Measurements from ENCODE around the gene KLF9. TPM values are rescaled to one million over a fixed set of nuclear protein-coding genes. Genes with fewer than 3 reads are reported as not detected.

KLF9 gene
- total and polyA plus RNA-seq, 7 donors, result 20.4 to 184 (median 120) TPM

DNA sequence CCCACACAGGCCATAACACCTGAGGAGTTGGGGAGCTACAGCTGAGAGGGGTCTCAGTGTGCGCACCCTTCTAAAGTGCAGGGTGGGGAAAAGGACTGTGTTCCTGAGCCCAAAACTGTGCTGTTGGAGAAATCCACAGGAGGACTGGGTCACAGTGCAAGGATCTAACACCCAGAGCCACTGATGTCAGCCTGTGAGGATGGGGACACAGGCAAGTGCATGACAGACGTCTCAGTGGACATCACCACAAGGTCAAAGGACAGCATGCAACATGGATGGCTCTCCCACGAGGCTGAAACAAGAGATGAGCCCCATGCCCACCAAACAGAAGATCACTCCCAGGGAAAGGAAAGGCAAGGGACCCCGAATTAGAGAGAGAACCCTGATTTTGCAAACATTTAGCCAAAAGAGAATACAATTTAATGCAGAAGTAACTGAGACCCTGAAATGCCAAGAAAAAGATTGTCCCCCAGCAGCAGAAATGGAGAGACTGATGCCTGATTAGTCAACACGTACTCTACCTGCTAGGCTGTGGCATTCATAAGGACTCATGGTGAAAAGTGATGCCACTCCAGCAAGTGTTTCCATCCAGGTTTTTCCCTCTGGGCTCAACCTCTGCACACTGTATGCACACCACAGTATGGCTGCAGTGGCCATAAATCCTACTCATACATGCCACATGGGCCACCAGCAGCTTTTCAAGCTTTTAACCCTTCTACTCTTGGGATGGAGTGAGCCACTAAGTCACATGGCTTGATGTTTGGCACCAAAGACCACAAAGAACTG is 14.2 kb downstream of the KLF9 start:
- H3K9me3 ChIP-seq, result no peaks in the 10 kb centered on the region
- WGBS, 2 donors, result 80 to 84% methylated on average over 5 of the region's 5 CpGs
- TF ChIP-seq EP300 (IDR thresholded peaks at IDR 0.05) (no peak), POLR2A (IDR thresholded peaks at IDR 0.05) (no peak), POLR2AphosphoS5 (IDR thresholded peaks at IDR 0.05) (peak in 1 of 4 donors; percentile 9)
- TF ChIP-seq, protein P1, sequence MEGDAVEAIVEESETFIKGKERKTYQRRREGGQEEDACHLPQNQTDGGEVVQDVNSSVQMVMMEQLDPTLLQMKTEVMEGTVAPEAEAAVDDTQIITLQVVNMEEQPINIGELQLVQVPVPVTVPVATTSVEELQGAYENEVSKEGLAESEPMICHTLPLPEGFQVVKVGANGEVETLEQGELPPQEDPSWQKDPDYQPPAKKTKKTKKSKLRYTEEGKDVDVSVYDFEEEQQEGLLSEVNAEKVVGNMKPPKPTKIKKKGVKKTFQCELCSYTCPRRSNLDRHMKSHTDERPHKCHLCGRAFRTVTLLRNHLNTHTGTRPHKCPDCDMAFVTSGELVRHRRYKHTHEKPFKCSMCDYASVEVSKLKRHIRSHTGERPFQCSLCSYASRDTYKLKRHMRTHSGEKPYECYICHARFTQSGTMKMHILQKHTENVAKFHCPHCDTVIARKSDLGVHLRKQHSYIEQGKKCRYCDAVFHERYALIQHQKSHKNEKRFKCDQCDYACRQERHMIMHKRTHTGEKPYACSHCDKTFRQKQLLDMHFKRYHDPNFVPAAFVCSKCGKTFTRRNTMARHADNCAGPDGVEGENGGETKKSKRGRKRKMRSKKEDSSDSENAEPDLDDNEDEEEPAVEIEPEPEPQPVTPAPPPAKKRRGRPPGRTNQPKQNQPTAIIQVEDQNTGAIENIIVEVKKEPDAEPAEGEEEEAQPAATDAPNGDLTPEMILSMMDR (IDR thresholded peaks at IDR 0.05), result no peak
- H3K4me3 ChIP-seq, result no peak overlapping the region
- H3K4me1 ChIP-seq, result peaks cover 0 to 99% (median 91%) of the 10 kb centered on the region in 4 donors
- peak overlapping the region in 2 of 4 donors; percentile 28 to 55 for H3K27ac ChIP-seq
- DNase-seq, result peak; percentile 55
- H3K27me3 ChIP-seq, result no peaks in the 10 kb centered on the region
- no peaks in the 10 kb centered on the region for H3K36me3 ChIP-seq
- intact Hi-C loops (cut with DNase I), result no loop called here

DNA sequence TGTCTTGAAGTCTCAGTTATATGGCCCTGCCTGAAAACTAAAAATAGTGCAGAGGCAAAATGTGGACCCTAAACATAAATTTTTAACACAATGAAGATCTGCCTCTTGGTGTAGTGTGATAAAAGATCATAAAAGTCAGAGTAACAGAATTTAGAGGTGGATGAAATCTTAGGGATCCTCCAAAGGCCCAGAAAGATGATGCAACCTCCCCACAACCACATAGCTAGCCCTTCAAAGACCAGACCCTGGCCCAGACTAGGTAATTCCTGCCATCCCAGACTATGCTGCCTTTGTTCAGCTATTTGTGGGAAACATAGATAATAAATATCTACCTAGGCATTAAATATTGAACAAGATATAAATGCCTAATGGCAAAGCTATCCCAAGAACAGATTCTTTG is 15.3 kb downstream of the KLF9 start:
- Histone ChIP-seq H3K27me3 (no peaks in the 10 kb centered on the region), H3K4me1 (peaks cover 0 to 99% (median 90%) of the 10 kb centered on the region in 4 donors)
- DNase-seq, result no peak

DNA sequence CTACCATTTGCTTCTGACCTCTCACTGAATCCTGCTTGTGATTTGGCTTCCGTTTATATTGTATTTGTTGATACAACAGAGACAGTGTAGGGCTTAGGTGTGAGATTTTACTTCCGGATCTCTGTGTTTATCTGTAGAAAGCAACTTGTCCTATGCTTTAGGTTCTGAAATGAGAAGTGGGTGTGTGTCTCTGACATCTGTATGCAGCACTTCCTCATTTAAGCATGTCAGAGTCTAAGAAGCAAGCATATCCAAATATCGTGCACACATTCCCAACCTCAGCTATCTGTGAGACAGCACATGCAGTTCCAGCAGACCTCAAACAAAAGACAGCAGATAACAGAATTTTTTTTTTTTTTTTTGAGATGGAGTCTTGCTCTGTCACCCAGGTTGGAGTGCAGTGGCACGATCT is 16.3 kb downstream of the KLF9 start:
- H3K27me3 ChIP-seq, result no peaks in the 10 kb centered on the region
- peak overlapping the region; percentile 23 to 55 (median 38) for H3K27ac ChIP-seq
- peaks cover 0 to 99% (median 90%) of the 10 kb centered on the region in 4 donors for H3K4me1 ChIP-seq
- H3K9me3 ChIP-seq, result no peaks in the 10 kb centered on the region
- DNase-seq, result no peak
- intact Hi-C loops (cut with DNase I), result no loop called here
- TF ChIP-seq EP300 (IDR thresholded peaks at IDR 0.05), result peak in 1 of 4 donors; percentile 77
- peak in 2 of 4 donors; percentile 25 to 45 for TF ChIP-seq POLR2AphosphoS5 (IDR thresholded peaks at IDR 0.05)
- TF ChIP-seq, protein P1 (IDR thresholded peaks at IDR 0.05), result no peak
- WGBS, 2 donors, result 17 to 22% methylated on average over 4 of the region's 4 CpGs
- H3K36me3 ChIP-seq, result no peaks in the 10 kb centered on the region
- no peak overlapping the region for H3K4me3 ChIP-seq

More for the DNA sequence above, 15.3 kb downstream of the KLF9 start:
- TF ChIP-seq POLR2A (IDR thresholded peaks at IDR 0.05) (no peak), POLR2AphosphoS5 (IDR thresholded peaks at IDR 0.05) (no peak)
- Histone ChIP-seq H3K27ac (peak overlapping the region in 3 of 4 donors; percentile 28 to 55 (median 48)), H3K36me3 (no peaks in the 10 kb centered on the region), H3K9me3 (no peaks in the 10 kb centered on the region), H3K4me3 (no peak overlapping the region)
- intact Hi-C loops (cut with DNase I), result no loop called here

DNA sequence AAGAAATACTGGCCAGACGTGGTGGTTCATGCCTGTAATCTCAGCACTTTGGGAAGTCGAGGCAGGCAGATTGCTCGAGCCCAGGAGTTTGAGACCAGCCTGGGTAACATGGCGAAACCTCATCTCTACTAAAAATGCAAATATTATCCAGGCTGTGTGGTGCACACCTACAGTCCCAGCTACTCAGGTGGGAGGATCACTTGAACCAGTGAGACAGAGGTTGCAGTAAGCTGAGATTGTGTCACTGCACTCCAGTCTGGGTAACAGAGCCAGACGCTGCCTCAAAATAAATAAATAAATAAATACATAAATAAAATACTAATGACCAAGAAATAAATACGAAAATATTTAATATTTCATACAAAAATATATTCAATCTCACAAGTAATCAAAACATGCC is 18.8 kb downstream of the KLF9 start:
- Histone ChIP-seq H3K9me3 (no peaks in the 10 kb centered on the region), H3K4me1 (peaks cover 0 to 99% (median 92%) of the 10 kb centered on the region in 4 donors), H3K4me3 (no peak overlapping the region), H3K27me3 (no peaks in the 10 kb centered on the region), H3K27ac (no peak overlapping the region), H3K36me3 (no peaks in the 10 kb centered on the region)
- intact Hi-C loops (cut with DNase I), result no loop called here
- 88 to 89% methylated on average over 6 of the region's 6 CpGs for WGBS, 2 donors
- TF ChIP-seq, protein P1 (IDR thresholded peaks at IDR 0.05), result no peak
- TF ChIP-seq POLR2AphosphoS5 (IDR thresholded peaks at IDR 0.05) (no peak), EP300 (IDR thresholded peaks at IDR 0.05) (no peak), POLR2A (IDR thresholded peaks at IDR 0.05) (no peak)
- no peak for DNase-seq

DNA sequence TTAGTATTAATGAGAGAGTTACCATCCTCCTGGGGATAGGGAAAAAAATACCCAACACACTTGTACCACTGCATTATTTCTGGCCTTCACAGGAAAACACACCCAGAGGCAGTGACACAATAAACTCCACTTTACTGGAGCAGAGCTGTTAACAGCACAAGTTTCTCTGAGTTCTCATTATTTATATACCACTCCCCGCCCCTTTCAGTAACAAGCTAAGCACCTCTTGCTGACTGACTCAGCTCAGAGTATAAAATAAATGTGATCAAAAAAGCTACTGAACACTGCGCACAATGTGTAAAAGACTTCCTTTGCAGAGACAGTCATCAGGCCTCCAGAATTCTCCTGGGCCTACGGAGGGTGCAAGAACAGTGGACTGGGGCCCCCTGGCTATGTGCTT is 21.6 kb downstream of the KLF9 start:
- TF ChIP-seq POLR2A (IDR thresholded peaks at IDR 0.05) (peak in 1 of 2 donors; percentile 27), EP300 (IDR thresholded peaks at IDR 0.05) (no peak), POLR2AphosphoS5 (IDR thresholded peaks at IDR 0.05) (no peak)
- DNase-seq, result no peak
- Histone ChIP-seq H3K27ac (peak overlapping the region; percentile 29 to 62 (median 40)), H3K9me3 (no peaks in the 10 kb centered on the region), H3K27me3 (no peaks in the 10 kb centered on the region), H3K4me3 (no peak overlapping the region), H3K4me1 (peaks cover 0 to 99% (median 87%) of the 10 kb centered on the region in 4 donors), H3K36me3 (peaks cover 0 to under 1% (median 0%) of the 10 kb centered on the region in 4 donors)
- intact Hi-C loops (cut with DNase I), result no loop called here
- WGBS, 2 donors, result 23 to 63% methylated on average over 3 of the region's 3 CpGs
